Measurements from ENCODE around the gene SLC29A2.

GRCh38 chr11:66346476-66347424 lies 24.8 kb downstream of the SLC29A2 start:
- TF ChIP-seq EZH2 (IDR thresholded peaks at IDR 0.05) (peak; percentile 54), CTCF (IDR thresholded peaks at IDR 0.05) (no peak), EZH2phosphoT487 (IDR thresholded peaks at IDR 0.05) (no peak)

Measured in neural progenitor cell (in vitro differentiated cells).